Stimulated activated CD8-positive, alpha-beta memory T cell treated with anti-CD3 and anti-CD28 coated beads, Interleukin-12 subunit alpha, Interleukin-12 subunit beta, amount 100 ng/mL, for 1 hour (primary cell): Measurements from ENCODE around the gene INPP4A.
A peak's percentile ranks its signal among the peaks of the same experiment; 100 is the strongest.
"Not testable (repeated sequence)": the region's sequence is repeated elsewhere in the genome, so short reads cannot be mapped to it uniquely, and the experiment has no call there.

Experiments
- DNase-seq: peaks from one replicate; pipeline ENCODE4 v3.0.0-alpha.2; 2020; ENCODE audit warnings: low read depth

Gene INPP4A

GRCh38 chr2:98444436-98445176 lies at the start of gene INPP4A:
INPP4A (plus strand) TSS chr2:98444858; CDS start chr2:98520049, 75,191 bp downstream.
- peak; percentile 62 for DNase-seq

DNA sequence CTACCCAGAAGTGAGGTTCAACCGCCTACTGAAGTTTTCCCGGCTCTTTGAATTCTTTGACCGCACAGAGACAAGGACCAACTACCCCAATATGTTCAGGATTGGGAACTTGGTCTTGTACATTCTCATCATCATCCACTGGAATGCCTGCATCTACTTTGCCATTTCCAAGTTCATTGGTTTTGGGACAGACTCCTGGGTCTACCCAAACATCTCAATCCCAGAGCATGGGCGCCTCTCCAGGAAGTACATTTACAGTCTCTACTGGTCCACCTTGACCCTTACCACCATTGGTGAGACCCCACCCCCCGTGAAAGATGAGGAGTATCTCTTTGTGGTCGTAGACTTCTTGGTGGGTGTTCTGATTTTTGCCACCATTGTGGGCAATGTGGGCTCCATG lies 48.7 kb upstream of the INPP4A start:
- DNase-seq = no peak

DNA sequence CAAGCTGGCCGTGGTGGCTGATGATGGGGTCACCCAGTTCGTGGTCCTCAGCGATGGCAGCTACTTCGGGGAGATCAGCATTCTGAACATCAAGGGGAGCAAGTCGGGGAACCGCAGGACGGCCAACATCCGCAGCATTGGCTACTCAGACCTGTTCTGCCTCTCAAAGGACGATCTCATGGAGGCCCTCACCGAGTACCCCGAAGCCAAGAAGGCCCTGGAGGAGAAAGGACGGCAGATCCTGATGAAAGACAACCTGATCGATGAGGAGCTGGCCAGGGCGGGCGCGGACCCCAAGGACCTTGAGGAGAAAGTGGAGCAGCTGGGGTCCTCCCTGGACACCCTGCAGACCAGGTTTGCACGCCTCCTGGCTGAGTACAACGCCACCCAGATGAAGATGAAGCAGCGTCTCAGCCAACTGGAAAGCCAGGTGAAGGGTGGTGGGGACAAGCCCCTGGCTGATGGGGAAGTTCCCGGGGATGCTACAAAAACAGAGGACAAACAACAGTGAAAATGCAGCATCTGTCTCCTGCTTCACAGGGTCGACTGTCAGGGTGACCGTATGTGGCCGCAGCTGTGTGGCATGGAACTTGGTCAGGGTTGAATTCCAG lies 47.8 kb upstream of the INPP4A start:
- no peak for DNase-seq

DNA sequence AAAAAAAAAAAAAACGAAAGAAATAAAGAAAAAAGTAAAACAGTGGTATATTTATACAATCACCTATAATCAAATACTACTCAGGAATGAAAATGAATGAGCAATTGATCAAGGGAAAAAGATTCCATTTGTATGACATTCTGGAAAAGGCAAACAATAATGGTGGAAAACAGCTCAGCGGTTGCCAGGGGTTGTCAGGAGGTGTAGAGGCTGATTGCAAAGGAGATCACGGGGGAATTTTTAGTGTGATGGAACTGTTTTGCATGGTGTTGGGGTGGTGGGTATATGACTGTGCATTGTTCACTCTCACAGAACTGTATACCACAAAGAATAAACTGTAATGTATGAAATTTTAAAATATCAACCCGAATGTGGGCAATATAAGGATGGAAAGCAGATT lies 45.5 kb upstream of the INPP4A start:
- DNase-seq = no peak

- DNase-seq = no peak
Observed at GRCh38 chr2:98403878-98404277, 40.8 kb upstream of the INPP4A start.

DNA sequence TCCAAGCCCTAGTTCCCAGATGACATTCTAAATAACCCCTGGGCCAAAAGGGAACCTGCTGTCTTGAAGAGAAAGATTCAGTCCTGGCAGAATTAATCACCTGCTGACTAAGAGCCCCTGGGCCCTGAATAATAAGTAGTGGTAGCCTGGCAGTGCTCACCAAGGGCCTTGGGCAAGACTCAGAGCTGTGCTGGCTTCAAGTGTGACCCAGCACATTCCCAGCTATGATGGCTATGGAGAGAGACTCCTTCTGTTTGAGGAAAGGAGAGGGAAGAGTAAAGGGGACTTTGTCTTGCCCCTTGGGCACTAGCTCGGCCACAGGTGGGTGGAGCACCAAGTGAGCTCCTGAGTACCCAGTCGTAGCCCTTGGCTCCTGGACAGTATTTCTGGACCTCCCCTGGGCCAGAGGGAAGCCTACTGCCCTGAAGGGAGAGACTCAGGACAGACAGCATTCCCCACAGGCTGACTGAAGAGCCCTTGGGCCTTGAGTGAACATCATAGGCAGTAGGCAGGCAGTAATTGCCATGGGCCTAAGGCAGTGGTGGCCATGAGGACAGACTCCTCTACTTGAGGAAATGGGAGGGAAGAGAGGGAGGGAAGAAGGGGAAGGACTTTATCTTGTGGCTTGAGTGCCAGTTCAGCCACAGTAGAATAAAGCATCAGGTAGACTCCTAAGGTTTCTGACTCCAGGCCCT lies 40.0 kb upstream of the INPP4A start:
- DNase-seq = no peak

DNA sequence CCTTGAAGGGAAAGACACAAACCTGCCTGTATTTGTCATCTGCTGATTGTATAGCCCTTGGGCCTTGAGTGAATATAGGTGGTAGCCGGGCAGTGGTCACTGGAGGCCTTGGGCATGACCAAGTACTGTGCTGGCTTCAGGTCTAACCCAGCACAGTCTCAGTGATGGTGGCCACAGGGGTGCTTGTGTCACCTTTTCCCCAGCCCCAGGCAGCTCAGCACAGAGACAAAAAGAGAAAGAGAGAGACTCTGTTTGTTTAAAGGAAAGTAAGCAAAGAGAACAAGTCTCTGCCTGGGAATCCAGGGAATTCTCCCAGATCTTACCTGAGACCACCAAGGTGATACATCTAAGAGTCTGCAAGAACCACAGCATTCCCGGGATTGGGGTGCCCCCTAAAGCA lies 39.4 kb upstream of the INPP4A start:
- DNase-seq = no peak

- no peak for DNase-seq
Observed at GRCh38 chr2:98408155-98408554, 36.5 kb upstream of the INPP4A start.

GRCh38 chr2:98412751-98413458 lies 31.8 kb upstream of the INPP4A start:
- DNase-seq = peak; percentile 46

DNA sequence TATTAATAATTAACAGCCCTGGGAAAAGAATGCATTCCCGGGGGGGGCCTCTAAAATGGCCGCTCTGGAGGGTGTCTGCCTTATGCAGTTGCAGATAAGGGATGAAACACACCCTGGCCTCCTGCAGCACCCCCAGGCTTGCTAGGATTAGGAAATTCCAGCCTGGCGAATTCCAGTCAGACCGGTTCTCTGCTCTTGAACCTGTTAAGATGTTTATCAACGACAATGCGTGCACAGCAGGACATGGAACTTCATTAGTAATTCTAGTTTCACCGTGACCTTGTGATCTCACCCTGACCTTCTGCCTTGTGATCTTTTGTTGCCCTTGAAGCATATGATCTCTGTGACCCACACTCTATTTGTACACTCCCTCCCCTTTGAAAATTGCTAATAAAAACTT lies 30.4 kb upstream of the INPP4A start:
- DNase-seq = not testable (repeated sequence)

- not testable (repeated sequence) for DNase-seq
Observed at GRCh38 chr2:98415719-98416248, 28.9 kb upstream of the INPP4A start.

DNA sequence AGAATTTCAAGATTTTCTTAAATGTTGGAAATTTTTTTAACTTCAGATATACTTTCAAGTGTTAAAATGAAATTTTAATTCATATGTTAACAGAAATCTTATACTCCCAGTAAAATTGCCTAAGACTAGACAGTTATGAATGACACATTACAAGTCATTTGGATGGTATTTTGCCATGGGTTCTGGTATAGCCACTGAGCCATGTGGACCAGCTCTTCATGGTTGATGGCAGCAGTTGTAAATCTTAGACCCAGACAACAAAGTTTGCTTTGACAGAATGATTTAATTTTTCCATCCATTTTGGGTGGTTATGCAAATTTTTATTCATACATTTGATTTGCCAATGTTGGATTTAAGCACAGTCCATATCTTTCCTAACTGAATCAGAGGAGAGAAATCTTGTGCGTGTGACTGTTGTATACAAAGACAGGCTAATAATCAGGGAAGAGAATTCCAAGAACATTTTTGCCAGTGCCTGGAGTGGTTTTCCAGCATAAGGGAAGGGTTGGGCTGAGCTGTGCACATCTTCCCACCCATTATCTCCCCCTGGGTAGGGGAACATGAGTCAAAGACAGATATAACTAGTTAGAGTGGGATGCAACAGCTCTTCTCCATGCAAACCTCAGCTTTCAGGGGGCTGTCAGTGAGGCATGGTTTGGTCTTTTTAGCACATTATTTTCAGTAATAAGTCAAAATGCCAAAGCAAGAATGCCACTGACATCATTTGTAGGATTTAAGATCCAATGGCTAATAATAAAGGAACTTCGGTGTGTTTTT lies 28.1 kb upstream of the INPP4A start:
- no peak for DNase-seq

DNA sequence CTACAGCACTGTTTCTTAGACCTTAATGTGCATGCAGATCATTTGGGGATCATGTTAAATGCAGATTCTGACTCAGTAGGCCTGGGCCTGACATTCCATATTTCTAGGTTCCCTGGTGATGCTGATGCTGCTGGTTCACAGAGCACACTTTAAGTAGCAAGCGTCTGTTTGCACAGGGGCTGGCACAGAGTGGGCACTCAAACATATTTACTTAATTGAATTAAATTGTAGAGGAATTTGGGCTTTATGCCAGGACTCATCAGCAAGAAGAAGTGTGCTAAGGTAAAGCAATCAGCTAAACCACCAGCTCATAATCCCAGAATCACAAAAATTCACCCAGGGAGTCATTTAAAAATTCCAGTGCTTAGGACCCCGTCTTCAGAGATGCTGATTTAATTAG lies 25.1 kb upstream of the INPP4A start:
- DNase-seq = no peak

- DNase-seq = no peak
Observed at GRCh38 chr2:98419977-98420725, 24.5 kb upstream of the INPP4A start.

DNA sequence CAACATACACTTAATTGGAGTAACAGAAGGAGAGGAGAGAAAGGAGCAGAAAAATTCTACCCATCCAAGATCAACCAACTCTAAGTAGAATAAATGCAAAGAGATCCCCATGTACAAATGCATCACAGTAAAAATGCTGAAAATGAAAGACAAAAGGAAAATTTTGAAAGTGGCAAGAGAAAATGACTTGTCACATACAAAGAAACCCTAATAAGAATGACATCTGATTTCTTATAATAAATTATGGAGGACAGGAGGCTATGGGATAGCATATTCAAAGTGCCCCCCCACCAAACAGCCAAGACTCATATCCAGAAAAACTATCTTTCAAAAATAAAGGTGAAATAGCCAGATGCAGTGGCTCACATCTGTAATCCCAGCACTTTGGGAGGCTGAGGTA lies 22.2 kb upstream of the INPP4A start:
- DNase-seq = no peak

DNA sequence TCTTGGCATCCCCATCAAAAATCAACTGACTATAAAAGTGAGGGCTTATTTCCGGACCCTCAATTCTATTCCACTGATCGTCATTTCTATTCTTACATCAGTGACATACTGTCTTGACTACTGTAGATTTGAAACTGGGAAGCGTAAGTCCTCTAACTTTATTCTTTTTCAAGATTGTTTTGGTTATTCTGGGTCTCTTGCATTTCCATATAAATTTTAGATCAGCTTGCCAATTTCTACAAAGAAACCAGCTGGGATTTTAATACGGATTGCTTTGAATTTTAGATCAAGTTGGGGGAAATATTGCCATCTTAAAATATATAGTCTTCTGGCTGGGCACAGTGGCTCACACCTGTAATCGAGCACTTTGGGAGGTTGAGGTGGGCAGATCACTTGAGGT lies 17.9 kb upstream of the INPP4A start:
- DNase-seq = no peak

- no peak for DNase-seq
Observed at GRCh38 chr2:98432145-98432544, 12.5 kb upstream of the INPP4A start.

DNA sequence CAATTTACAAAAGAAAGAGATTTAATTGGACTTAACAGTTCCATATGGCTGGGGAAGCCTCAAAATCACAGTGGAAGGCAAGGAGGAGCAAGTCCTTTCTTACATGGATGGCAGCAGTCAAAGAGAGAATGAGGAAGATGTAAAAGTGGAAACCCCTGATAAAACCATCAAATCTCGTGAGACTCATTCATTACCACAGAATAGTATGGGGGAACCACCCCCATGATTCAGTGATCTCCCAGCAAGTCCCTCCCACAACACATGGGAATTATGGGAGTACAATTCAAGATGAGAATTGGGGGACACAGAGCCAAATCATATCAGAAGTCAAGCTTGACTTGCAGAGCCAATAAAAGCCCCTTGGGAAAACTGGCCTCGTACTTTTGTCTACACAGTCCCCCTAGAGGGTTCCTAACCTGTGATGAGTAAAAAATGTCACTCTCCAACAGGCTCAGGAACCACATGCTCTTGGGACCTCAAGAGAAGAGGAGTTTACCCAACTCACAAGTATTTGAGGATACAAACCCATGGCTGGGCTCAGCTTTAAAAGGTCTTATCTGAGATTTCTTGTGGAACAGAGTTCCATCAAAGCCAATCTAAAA lies 11.2 kb upstream of the INPP4A start:
- DNase-seq = no peak

- DNase-seq = no peak
Observed at GRCh38 chr2:98434492-98434891, 10.2 kb upstream of the INPP4A start.

GRCh38 chr2:98435670-98436069 lies 9.0 kb upstream of the INPP4A start:
- DNase-seq = not testable (repeated sequence)
